Measurements from ENCODE around the gene BSN.

The BSN gene

DNA sequence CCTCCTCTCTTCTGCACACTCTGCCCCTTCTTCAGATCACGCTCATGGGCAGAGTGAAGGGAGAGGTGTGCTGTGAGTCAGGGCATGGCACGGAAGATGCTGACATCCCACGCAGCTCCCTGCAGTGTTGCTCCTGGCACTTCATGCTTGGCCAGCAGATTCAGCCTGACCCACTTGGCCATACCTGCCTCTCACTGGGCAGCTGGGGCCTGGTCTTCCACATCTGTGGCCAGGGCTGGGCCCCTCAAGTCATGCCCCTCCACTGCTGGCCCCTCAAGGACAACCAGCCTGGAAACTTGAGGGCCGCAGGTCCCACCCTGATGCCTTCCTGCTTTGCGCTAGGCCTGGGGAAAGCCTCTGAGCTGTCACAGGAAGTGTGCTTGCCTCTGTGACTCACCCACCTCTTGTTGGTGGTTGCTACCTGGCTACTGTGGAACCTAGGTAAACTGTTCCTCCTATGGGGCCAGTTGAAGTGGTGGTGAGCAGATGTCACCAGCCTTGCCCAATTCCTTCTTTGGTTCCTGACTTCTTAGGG, 48.7 kb downstream of the BSN start:
- DNase-seq, result no peak

DNA sequence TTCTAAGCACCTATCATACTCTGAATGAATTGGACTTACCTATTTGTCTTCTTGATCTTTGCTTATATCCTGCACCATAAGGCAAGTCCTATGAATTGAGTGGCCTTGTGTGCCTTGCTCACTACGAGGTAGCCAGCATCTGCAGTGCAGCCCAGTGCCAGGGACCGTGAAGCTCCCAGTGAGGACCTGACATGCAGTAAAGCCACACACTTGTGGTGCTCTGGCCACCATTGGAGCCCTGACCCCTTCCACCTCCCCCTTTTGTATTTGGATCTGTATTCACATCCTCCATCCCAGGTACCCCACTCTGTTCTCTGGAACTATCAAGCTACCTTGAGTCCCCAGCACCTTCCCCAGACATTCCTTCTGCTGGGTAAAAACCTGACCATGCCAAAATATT, 52.1 kb downstream of the BSN start:
- DNase-seq, result no peak

DNA sequence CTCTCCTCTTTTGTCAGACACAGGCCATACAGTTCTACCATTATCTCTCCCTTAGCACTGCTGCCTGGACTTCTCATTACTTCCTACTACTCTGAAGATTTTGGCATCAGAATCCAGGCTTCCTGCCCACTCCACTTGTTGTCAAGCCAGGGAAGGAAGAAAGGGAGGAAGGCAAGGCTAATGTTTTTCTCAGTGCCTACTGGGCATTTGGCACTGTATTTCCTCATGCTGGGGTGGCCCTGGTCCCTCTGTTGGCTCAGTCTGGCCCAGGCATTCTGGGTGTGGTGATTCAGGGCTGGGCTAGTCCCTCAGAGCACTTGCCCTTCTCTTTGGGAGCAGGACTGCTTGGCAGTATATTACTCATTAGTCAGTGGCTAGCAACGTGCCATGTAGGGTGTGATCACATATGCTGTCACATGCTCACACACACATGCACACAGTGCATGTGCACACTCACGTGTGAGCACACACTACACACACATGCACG, 52.9 kb downstream of the BSN start:
- DNase-seq, result no peak

DNA sequence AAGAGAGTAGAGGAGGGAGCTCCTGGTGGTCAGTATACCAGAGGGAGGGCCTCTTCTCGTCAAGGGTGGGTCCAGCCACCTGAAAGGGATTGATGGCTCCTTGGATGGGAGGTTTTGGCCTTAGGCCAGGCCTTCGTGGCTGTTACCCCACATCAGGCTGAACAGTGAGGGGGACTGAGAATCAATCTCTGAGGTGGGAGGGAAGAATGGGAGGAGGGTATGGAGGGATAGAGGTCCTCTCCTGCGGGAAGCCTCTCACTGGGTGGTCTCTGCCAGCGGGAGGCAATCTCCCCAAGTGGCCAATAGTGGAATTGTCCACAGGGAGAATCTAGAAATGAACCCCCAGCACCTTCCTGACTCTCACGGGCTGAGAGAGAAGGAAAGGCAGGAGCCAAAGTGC, 53.5 kb downstream of the BSN start:
- DNase-seq, result no peak

DNA sequence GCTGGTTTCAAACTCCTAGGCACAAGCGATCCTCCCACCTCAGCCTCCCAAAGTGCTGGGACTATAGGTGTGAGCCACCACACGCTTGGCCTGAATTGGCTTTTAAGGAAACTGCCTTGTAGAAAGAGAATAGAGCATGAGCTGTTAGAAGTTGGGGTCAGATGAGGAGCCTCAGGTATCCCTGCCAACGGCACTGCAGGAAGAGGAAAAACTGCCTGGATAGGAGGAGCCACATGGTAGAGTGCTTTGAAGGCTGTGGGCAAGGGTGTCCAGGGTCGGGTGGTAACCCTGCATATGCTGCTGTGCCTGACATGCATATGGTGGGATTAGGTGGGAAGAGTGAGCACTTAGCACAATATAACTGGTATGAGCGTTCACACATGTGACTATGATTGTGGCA, 55.0 kb downstream of the BSN start:
- no peak for DNase-seq

DNA sequence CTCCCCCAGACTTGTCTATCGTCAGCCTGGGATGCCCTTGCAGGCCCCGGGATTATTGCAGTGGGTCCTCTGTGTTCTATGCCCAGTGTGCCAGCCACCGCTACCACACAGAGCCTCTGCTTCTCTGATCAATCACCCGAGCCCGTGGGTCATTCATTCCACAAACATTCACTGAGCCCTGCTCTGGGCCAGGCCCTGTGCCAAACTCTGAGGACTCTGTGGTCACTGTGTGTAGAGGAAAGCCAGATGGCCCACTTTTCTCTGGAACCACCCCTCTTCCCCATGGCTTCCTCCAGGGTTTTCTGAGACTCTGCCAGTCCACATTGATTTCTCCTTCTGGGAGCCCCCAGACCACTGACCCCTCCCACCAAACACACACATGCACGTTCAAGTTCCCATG, 55.5 kb downstream of the BSN start:
- no peak for DNase-seq

DNA sequence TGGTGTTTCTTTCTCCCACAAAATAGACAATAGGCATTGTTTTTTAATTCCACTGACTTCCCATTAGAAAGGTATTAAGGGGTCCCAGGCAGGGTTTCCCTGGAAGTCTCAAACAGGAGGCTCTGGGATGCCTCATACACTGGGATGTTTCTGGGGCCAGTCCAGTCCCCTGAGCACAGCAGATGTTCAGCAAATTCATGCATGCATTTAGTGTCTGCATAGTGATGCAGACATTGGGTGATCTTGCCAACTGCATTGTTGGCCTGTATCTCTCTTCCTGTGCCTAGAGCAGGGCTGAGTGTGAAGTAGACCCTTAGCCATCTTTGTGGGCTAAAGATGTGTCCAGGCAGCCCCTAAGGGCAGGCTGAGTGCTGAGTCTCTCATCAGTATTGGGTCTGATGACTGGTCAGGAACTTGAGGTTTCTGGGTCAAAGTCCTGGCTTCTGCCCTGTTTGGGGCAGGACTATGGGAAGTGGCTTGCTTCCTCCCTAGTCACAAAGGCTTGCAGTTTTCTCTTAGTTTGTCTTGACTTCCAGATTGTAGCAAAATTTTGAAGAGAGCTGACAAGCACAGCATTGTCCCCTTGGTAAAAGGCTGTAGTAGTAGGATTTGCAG, 56.5 kb downstream of the BSN start:
- DNase-seq, result no peak

DNA sequence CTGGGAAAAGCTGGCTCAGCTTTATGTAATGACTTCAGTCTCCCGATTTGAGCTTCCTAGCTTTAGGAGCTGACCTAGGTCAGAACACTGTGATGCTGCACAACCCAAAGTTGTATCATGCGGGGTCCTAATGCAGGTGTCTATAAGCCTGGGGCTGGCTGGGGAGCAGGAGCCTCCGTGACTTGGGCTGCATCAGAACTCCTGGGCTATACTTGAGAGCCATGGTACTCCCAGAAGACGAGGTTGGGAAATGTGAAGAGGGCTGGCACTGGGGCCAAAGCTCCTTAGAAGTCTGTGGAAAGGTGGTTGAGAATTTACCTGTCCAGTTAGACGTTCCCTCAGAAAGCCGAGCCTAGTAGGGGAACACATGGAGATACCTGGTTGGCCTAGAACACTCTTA, 57.0 kb downstream of the BSN start:
- DNase-seq, result no peak

DNA sequence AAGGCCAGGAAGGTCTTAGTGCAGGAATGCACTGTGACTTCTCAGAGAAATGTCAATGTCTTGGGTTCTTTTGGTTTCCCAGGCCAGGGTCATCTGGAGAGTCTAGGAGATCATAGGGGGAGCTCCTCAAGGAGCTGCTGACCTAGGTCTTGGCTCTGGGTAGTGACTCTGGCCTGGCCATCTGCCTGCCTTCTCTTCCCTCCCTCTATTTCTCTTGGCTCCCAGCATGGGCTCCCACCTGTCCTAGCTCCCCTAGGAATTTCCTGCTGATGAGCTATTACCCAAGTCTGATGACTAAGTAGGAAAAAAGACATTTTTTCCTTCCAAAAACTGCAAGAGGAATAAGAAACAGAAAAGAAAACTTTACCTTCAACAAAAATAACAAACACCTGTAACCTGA, 57.4 kb downstream of the BSN start:
- no peak for DNase-seq

DNA sequence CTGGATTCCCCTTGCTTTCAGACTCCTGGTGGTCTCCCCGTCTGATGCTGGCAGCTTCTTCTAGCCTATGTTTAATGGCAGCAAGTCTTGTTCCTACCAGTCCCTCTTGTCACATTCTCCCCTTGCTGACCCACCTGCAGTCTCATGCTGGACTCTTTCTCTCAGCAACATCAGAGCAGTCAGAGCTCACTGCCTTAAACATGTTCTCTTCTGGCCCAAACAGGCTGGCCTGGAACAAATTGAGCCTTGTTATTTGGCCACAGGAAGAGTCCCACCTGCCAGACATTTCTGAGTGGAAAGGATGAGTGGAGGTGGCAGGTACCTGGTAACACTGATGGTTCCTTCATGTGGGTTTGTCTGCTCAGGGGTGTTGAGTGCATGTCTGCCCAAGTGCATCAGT, 60.7 kb downstream of the BSN start:
- DNase-seq, result no peak

DNA sequence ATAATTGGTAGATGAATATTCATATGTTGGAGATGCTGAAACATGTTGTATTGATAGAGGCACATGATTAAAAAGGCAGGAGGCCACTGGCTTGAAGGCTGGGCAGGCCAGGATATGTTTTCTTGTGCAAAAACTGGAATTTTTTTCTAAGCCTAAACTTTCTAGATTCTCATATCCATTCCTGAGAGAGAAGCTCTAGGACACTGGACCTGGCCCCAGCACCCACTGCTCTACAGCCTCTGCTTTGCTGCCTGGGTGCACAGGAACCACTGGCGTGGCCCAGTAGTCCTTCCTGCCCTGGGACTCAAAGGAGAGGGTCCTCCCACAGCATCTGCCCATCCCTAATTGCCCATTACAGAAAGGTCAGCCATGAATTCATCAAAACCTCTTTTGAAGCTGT, 61.8 kb downstream of the BSN start:
- no peak for DNase-seq

DNA sequence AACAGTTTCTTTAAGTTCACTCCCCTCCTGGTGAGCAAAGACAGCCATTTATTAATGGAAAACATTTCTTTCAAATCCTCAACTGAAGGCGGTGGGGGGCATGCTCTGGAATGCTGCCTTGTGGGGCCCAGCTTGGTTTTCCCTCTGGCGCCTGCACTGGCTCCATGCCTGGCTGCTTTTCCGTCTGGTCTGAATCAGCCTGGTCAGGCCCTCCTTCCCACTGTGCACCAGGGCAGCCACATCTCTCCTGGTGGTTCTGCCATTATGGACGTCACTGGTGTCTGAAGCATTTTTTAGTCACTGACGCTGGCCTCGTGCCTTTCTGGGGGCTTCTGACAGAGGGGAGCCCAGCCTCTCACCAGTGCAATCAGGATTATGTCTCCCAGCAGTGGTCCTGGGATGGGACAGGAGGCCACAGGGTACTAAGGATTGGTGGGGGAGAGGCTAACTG, 62.2 kb downstream of the BSN start:
- DNase-seq, result no peak

DNA sequence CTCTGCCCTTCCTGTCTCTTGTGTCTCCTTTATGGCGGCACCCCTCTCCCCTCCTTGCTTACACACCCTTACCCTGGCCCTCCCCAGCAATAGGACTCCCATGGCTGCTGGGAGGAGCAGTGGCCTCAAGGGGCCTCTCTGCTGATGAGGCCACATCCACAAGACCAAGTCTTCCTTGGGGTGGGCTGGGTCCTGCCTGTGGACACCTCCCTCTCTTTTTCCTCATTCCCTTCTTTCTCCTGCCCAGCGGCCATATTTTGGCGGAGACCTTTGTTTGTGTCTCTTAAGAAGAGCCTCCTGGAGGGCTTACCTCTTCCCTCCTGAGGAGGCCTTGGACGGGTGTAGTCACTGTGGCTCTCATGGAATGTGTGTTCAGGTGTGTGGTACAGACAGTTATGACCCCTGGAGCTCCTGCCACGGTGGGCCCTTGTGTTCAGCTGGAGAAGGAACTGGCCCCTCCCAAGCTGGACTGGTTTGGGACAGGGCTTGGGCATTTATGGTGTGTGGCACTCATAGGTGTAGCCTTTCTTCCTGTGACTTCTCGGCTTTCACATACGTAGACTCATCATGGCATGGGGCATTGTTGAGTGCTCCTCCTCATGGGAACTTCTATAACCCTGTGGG, 63.2 kb downstream of the BSN start:
- DNase-seq, result no peak

DNA sequence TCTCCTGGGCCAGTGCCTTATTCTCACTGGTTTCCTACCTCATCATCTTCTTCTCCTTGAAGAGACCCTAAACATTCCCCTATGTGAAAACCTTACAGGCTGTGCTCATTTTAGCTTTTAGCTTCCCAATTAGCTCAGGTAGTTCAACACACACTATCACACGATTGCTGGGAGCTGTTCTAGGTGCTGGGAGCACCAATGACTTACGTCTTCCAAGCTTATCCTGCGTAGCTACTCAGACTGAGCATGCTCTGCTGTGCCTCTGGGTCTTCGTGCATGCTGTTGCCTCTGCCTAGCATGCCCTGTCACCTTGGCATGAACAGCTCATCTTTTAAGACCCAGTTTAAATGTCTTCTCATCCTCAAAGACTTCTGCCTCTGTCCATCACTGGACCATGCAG, 64.1 kb downstream of the BSN start:
- DNase-seq, result no peak

DNA sequence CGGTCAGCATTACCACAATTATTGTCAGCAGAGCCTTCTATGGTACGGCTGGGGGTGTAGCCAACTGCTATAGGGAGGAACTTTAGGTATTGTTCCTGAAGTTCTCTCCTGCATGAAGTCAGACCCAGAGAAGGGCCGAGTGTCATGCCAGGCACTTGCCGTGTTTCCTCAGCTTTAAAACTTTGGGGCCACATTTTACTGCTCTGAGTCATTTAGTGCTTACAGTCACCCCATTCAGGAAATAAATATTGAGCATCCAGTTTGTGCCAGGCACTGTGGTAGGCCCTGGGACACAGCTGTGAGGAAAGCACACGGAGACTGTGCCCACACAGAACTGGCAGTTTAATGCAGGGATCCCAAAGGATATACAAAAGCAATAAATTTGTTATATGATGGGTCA, 65.4 kb downstream of the BSN start:
- no peak for DNase-seq

DNA sequence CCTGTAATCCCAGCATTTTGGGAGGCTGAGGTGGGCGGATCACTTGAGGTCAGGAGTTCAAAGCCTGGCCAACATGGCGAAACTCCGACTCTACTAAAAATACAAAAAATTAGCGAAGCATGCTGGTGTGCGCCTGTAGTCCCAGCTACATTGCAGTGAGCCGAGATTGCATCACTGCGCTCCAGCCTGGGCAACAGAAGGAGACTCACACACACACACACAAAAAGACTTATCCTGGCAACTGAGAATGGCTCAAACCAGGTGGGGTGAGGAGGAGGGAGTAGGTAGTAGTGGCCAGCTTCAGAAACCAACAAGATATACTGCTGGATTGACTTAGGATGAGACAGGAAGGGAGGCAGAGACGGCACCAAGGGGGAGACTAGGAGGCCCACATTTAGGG, 66.5 kb downstream of the BSN start:
- DNase-seq, result no peak

DNA sequence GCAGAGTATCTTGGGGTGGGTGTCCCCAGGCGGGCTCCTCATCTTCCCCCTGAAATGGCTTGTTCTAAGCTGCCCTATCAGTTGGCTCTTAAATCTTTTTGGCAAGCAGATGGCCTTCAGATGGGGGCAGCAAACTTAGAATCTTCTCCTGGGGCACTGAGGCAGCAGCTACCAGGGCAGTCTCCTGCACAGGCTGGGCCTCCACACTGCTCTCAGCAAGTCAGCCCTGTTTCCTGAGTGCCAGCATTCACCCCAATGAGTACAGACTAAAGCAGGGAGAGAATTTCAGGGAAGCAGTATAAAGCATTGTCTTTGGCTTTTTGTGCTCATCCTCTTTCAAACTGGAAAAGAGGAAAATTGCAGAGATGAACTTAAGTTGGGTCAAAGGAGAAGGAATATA, 68.8 kb downstream of the BSN start:
- DNase-seq, result no peak

DNA sequence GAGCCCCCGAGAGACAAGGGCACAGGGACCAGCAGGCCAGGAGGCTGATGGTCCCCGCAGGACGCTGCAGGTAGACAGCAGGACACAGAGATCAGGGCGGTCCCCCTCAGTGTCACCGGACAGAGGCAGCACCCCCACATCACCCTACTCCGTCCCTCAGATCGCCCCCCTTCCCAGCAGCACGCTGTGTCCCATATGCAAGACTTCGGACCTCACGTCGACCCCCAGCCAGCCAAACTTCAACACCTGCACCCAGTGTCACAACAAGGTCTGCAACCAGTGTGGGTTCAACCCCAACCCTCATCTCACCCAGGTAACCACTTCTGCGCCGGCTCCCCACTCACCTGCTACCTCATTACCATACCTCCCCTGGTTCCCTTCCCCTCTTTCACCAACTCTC, 70.8 kb downstream of the BSN start:
- DNase-seq, result no peak

DNA sequence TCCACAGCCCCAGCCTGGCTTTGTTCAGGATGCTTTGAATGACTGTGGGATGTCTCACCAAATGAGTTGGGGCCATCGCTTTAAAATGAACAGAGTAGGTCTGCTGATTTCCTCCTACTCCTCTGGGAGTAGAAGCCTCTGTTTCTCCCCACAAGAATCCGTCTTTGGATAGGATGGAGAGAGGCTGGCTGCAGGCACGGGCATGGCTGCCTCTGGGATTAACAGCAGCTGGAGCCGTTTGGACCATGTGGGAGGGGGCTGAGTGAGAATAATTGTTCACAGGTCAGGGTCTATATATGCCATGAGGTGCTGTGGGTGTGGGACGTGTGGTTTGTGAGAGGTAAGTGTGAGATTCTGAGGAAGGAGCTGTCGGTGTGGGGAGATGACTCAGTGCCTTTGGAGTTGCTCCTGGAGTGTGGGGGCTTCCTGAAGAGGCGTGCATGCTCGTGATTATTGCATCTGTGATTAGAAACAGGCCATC, 71.9 kb downstream of the BSN start:
- no peak for DNase-seq

DNA sequence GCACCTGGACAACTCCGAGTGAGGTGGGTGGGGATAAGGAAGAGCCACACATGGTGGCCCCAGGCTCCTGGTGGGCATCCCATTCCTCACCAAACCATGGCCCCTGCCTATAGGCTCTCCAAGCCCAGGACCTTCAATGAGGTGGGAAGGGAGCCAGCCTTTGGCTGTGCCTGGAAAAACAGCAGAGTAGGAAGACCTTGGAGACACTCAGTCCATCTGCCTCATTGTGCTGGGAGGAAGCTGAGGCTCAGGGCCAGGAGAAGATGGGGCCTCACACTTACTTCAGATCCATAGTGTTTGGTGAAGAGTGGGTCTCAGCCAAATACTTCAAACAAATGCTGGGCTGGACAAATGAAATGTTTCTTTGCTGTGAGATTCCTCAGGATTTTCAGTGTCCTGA, 72.5 kb downstream of the BSN start:
- no peak for DNase-seq

DNA sequence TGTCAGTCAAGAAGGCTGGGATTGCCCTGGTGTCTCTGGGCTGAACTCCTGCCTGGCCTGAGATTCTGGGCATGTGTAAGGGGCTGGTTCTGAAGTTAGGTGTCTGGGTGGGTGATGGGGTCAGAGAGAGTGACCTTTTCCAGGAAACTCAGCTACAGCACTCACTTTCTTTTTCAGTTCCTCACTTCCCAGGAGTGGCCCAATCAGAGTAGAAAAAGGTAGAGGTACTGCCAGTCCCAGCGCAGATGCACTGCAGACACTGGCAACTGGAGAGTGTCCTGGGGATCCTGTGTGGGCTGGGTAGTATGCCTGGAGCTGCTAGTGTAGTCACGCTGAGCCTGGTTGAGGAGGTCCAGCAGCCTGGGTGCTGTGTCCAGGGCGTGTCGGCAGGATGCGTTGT, 73.4 kb downstream of the BSN start:
- no peak for DNase-seq

DNA sequence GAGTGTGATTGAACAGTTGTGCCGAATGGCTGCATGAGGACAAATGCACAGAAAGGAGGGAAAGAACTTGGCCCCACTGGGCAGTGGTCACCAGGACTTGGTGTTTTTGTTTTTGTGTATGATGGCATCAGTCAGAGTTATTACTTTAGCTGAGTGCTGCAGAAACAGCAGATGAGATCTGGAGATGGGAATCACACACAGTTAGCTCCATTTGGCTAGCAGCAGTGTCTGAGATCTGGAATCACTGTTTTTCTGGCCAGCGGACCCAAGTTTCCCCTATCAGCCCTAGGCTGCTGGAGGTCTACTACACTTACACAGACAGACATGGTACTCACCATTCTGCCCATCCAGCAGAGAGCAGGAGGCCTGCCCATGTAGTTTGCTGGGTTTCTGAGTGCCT, 74.0 kb downstream of the BSN start:
- no peak for DNase-seq

DNA sequence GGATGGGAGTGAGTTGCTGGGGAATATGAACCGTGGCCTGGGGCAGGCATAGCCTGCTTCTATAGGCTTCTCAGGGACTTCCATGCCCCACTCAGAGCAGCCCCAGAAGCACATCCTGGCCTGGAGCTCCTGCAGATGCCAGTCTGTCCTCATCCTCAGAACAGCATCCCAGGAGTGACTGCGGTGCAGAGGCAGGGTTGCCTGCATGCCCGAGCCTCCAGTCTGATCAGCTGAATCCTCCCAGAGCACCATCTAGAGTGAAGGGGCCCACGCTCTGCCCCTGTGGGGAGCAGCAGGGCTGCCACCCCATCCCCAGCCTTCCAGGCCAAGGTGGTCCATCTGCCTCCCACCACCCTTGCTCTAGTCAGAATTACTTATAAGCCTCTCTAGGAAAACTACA, 75.2 kb downstream of the BSN start:
- DNase-seq, result no peak

DNA sequence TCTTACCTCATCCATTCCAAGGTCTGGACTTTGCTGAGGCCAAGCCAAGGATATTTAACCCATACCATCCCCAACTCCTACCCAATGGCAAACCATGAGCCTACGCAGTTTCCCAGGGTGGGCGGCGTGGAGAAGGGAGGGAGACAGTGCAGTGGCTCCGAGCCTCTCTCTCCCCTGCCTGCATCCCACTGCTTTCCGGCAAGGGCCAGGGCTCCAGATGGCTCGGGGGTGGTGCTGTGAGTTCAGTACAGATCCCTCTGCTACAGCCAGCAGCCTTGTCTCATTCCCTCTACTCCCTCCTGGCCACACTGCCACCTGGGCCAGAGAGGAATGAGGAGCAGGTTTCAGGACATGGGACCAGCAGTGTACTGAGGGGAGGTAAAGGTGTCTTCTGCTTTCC, 75.6 kb downstream of the BSN start:
- no peak for DNase-seq

DNA sequence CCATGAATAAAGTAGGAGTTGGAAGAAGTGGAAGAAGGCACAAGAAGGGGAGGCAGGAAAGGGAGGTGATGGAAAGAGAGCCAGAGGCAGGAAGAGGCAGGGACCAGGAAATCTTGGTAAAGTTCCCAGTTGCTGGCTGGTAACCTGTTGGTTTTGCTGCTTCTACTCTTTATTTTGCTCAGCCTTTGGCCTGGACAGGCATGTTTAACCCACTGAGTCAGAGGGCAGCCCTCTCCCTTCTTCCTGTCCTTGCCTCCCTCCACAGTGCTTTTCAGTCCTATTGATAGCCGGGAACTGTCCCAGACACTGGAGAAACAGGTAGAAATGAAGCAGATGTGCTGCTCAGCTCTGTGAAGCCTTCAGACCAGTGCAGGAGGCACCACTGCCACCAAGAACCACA, 76.5 kb downstream of the BSN start:
- no peak for DNase-seq
